HG03571 (cell line): ENCODE data around the gene MYCBPAP.
"Not testable (repeated sequence)": the region's sequence is repeated elsewhere in the genome, so short reads cannot be mapped to it uniquely, and the experiment has no call there.

Experiments used
- ATAC-seq: cut with Tn5 transposase; IDR thresholded peaks from one replicate; pipeline ENCODE4 v1.9.1; 2021; ENCODE audit not compliant: unreplicated experiment

Gene MYCBPAP

GRCh38 chr17:50470426-50470825, 37.8 kb upstream of the MYCBPAP start:
- ATAC-seq = no peak

- ATAC-seq = no peak
Measured at GRCh38 chr17:50471009-50471905, 37.0 kb upstream of the MYCBPAP start.

- ATAC-seq = no peak
Measured at GRCh38 chr17:50472286-50472685, 36.0 kb upstream of the MYCBPAP start.

GRCh38 chr17:50472761-50473161, 35.5 kb upstream of the MYCBPAP start:
- ATAC-seq = not testable (repeated sequence)

- no peak for ATAC-seq
Measured at GRCh38 chr17:50473901-50474300, 34.3 kb upstream of the MYCBPAP start.

- ATAC-seq = no peak
Measured at GRCh38 chr17:50474523-50474922, 33.7 kb upstream of the MYCBPAP start.

GRCh38 chr17:50475362-50475761, 32.9 kb upstream of the MYCBPAP start:
- ATAC-seq = no peak

GRCh38 chr17:50475775-50476544, 32.3 kb upstream of the MYCBPAP start:
- ATAC-seq = not testable (repeated sequence)

- ATAC-seq = no peak
Measured at GRCh38 chr17:50476545-50477315, 31.5 kb upstream of the MYCBPAP start.

GRCh38 chr17:50477976-50478375, 30.3 kb upstream of the MYCBPAP start:
- ATAC-seq = no peak

GRCh38 chr17:50478391-50479381, 29.6 kb upstream of the MYCBPAP start, which contains the start of gene RSAD1:
TSS of gene RSAD1 (plus strand) at chr17:50478860. CDS start at chr17:50478885, 25 bp downstream.
- ATAC-seq = peak; percentile 90

GRCh38 chr17:50479522-50480141, 28.6 kb upstream of the MYCBPAP start:
- no peak for ATAC-seq

GRCh38 chr17:50480142-50480764, 28.0 kb upstream of the MYCBPAP start:
- no peak for ATAC-seq

GRCh38 chr17:50480854-50481490, 27.3 kb upstream of the MYCBPAP start:
- no peak for ATAC-seq

GRCh38 chr17:50481648-50482047, 26.6 kb upstream of the MYCBPAP start:
- no peak for ATAC-seq

GRCh38 chr17:50482110-50482509, 26.1 kb upstream of the MYCBPAP start:
- no peak for ATAC-seq

- no peak for ATAC-seq
Measured at GRCh38 chr17:50482516-50482915, 25.7 kb upstream of the MYCBPAP start.

- no peak for ATAC-seq
Measured at GRCh38 chr17:50483266-50483665, 25.0 kb upstream of the MYCBPAP start.
